B cell (primary cell): ENCODE measurements around the gene CORO2B.

Experiments used
- CTCF ChIP-seq: fragments of 200-600 bp; IDR thresholded peaks from one replicate; pipeline ENCODE4 v1.8.0; 2022; ENCODE audit warnings: antibody characterized with exemption, mild to moderate bottlenecking
- EZH2 ChIP-seq: IDR thresholded peaks from 2 replicates; pipeline ENCODE4 v1.6.1; 2012; ENCODE audit warnings: borderline replicate concordance, low read depth, mild to moderate bottlenecking, moderate library complexity, low read length; ENCODE audit not compliant: insufficient read depth, poor library complexity, severe bottlenecking

- TF ChIP-seq EZH2 (no peak), CTCF (no peak)
These were observed 154.9 kb downstream of the CORO2B start for GRCh38 chr15:68733666-68734065.
